ENCODE data around the gene PTAR1. TPM values are rescaled to one million over a fixed set of nuclear protein-coding genes. Genes with fewer than 3 reads are reported as not detected.
"Not testable (repeated sequence)": the region's sequence is repeated elsewhere in the genome, so short reads cannot be mapped to it uniquely, and the experiment has no call there.

The PTAR1 gene
- total RNA-seq, 2 experiments from 2014 or later: 65.9 to 67.1 TPM

DNA sequence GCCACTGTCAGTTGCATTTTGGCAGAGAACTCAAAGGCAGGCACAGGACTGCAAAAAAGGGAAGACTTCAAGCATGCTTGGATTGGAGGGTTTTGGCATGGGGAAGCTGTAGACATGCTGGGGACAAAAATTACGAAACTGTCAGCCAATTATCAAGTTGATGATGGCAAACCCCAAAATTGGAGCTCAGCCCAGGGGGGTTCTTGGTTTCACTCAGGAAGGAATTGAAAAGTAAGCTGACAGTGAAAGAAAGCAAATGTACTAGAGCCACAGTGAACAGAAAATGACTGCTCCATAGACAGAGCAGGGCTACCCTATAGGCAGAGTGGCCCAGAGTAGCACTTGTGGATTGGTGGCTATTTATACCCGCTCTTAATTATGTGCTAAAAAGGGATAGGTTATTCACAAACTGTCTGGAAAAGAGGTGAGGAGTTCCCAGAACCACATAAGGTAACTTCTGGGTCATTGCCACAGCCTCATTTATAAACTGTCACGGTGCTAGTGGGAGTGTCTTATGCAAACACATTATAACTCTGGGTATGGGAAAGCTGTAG is 46.2 kb upstream of the PTAR1 start:
- CTCF ChIA-PET: no interaction called here
- Histone ChIP-seq H3K27me3 (ENCODE audit: control insufficient read depth in 1 of 2, insufficient read depth in 2 of 2, low read length in 2 of 2) (peaks cover 0 to 3% of the 10 kb centered on the region in 2 experiments), H3K9me3 (ENCODE audit: control insufficient read depth in 1 of 2, insufficient read depth in 1 of 2, low read length in 2 of 2) (peaks cover 0 to 4% of the 10 kb centered on the region in 2 experiments), H3K36me3 (ENCODE audit: insufficient read depth, low read length) (no peaks in the 10 kb centered on the region), H3K4me1 (ENCODE audit: insufficient read depth, low read length) (no peaks in the 10 kb centered on the region), H3K4me3 (ENCODE audit: low read length) (no peak overlapping the region), H3K27ac (ENCODE audit: low read depth in 1 of 2, low read length in 2 of 2) (no peak overlapping the region)
- Mint-ChIP-seq H3K4me3 (no peak overlapping the region), H3K27me3 (peaks cover under 1% of the 10 kb centered on the region), H3K4me1 (ENCODE audit: low read depth) (peaks cover 5% of the 10 kb centered on the region), H3K27ac (no peak overlapping the region), H3K9me3 (no peaks in the 10 kb centered on the region), H3K36me3 (ENCODE audit: low read depth) (no peaks in the 10 kb centered on the region)
- POLR2A ChIA-PET: no interaction called here
- no peak for DNase-seq
- ATAC-seq (ENCODE audit: poor library complexity): no peak
- TF ChIP-seq, protein P1, sequence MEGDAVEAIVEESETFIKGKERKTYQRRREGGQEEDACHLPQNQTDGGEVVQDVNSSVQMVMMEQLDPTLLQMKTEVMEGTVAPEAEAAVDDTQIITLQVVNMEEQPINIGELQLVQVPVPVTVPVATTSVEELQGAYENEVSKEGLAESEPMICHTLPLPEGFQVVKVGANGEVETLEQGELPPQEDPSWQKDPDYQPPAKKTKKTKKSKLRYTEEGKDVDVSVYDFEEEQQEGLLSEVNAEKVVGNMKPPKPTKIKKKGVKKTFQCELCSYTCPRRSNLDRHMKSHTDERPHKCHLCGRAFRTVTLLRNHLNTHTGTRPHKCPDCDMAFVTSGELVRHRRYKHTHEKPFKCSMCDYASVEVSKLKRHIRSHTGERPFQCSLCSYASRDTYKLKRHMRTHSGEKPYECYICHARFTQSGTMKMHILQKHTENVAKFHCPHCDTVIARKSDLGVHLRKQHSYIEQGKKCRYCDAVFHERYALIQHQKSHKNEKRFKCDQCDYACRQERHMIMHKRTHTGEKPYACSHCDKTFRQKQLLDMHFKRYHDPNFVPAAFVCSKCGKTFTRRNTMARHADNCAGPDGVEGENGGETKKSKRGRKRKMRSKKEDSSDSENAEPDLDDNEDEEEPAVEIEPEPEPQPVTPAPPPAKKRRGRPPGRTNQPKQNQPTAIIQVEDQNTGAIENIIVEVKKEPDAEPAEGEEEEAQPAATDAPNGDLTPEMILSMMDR (IDR thresholded peaks at IDR 0.05): no peak
- intact Hi-C loops (cut with DNase I, micrococcal nuclease): no loop called here

DNA sequence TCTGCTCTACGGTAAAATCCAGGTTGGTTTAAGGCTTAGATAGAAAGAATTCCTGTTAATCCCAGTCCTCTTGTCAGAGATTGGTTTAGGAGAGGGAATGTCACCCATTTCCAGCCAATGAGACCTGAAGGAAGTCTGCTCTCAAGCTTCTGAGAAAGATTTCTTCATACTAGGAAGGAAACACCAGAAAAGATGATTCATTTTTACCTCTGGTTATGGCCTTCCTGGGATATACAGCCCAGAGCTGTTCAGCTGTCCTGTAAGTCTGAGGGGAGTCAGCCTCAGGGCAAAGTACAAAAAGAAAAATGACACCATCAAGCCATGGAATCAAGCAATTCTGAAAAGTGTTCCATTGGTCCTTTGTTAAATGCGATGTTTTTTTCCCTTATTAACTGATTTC is 42.2 kb upstream of the PTAR1 start:
- Histone ChIP-seq H3K27me3 (ENCODE audit: control insufficient read depth in 1 of 2, insufficient read depth in 2 of 2, low read length in 2 of 2) (peaks cover 0 to 3% of the 10 kb centered on the region in 2 experiments), H3K4me1 (ENCODE audit: insufficient read depth, low read length) (no peaks in the 10 kb centered on the region), H3K4me3 (ENCODE audit: low read length) (no peak overlapping the region), H3K9me3 (ENCODE audit: control insufficient read depth in 1 of 2, insufficient read depth in 1 of 2, low read length in 2 of 2) (peaks cover 0 to 4% of the 10 kb centered on the region in 2 experiments), H3K36me3 (ENCODE audit: insufficient read depth, low read length) (no peaks in the 10 kb centered on the region), H3K27ac (ENCODE audit: low read depth in 1 of 2, low read length in 2 of 2) (no peak overlapping the region)
- CTCF ChIA-PET: no interaction called here
- intact Hi-C loops (cut with DNase I, micrococcal nuclease): no loop called here
- H3K4me3 Mint-ChIP-seq: no peak overlapping the region
- ATAC-seq (ENCODE audit: poor library complexity) (no peak), DNase-seq (no peak)
- H3K9me3 Mint-ChIP-seq: no peaks in the 10 kb centered on the region
- TF ChIP-seq, protein P1 (IDR thresholded peaks at IDR 0.05): no peak
- peaks cover 13% of the 10 kb centered on the region for H3K27me3 Mint-ChIP-seq
- POLR2A ChIA-PET: no interaction called here
- H3K27ac Mint-ChIP-seq: no peak overlapping the region
- H3K36me3 Mint-ChIP-seq (ENCODE audit: low read depth): no peaks in the 10 kb centered on the region
- H3K4me1 Mint-ChIP-seq (ENCODE audit: low read depth): no peaks in the 10 kb centered on the region

GRCh38 chr9:69800027-69800426 is 40.2 kb upstream of the PTAR1 start:
- H3K9me3 Mint-ChIP-seq; intact Hi-C loops (cut with DNase I, micrococcal nuclease); CTCF ChIA-PET; DNase-seq; H3K4me1 ChIP-seq (ENCODE audit: insufficient read depth, low read length); H3K36me3 ChIP-seq (ENCODE audit: insufficient read depth, low read length); H3K9me3 ChIP-seq (ENCODE audit: control insufficient read depth in 1 of 2, insufficient read depth in 1 of 2, low read length in 2 of 2); ATAC-seq (ENCODE audit: poor library complexity); H3K4me3 Mint-ChIP-seq; POLR2A ChIA-PET; H3K4me1 Mint-ChIP-seq (ENCODE audit: low read depth); H3K27ac ChIP-seq (ENCODE audit: low read depth in 1 of 2, low read length in 2 of 2); H3K27me3 ChIP-seq (ENCODE audit: control insufficient read depth in 1 of 2, insufficient read depth in 2 of 2, low read length in 2 of 2); H3K27ac Mint-ChIP-seq; H3K36me3 Mint-ChIP-seq (ENCODE audit: low read depth); H3K4me3 ChIP-seq (ENCODE audit: low read length): not testable (repeated sequence)
- H3K27me3 Mint-ChIP-seq: peaks cover 14% of the 10 kb centered on the region

GRCh38 chr9:69799521-69799920 is 39.7 kb upstream of the PTAR1 start:
- H3K4me1 Mint-ChIP-seq (ENCODE audit: low read depth); H3K36me3 Mint-ChIP-seq (ENCODE audit: low read depth); H3K27ac ChIP-seq (ENCODE audit: low read depth in 1 of 2, low read length in 2 of 2); DNase-seq; H3K9me3 ChIP-seq (ENCODE audit: control insufficient read depth in 1 of 2, insufficient read depth in 1 of 2, low read length in 2 of 2); H3K27ac Mint-ChIP-seq; H3K9me3 Mint-ChIP-seq; H3K27me3 ChIP-seq (ENCODE audit: control insufficient read depth in 1 of 2, insufficient read depth in 2 of 2, low read length in 2 of 2); H3K4me3 Mint-ChIP-seq; H3K4me3 ChIP-seq (ENCODE audit: low read length); intact Hi-C loops (cut with DNase I, micrococcal nuclease); H3K36me3 ChIP-seq (ENCODE audit: insufficient read depth, low read length); CTCF ChIA-PET; H3K4me1 ChIP-seq (ENCODE audit: insufficient read depth, low read length); ATAC-seq (ENCODE audit: poor library complexity); POLR2A ChIA-PET: not testable (repeated sequence)
- H3K27me3 Mint-ChIP-seq: peaks cover 16% of the 10 kb centered on the region

Data from CD4-positive, alpha-beta T cell (primary cell).